HAP-1 (cell line): ENCODE measurements around the gene KIF1A.

Experiments used
- DNase-seq, 2 experiments: peaks; one replicate each; pipeline ENCODE4 v3.0.0-alpha.2; 2016 to 2020; ENCODE audit warnings: low spot score in 2 of 2
- H3K27me3 ChIP-seq: fragments of 250-450 bp; sonication (Bioruptor Pico); 2 replicates; pipeline ENCODE4 v1.5.1; 2020; ENCODE audit warnings: low read depth, mild to moderate bottlenecking, moderate library complexity
- H3K36me3 ChIP-seq: fragments of 250-450 bp; sonication (Bioruptor Pico); replicated peaks from 2 replicates; pipeline ENCODE4 v1.5.1; 2020; ENCODE audit warnings: mild to moderate bottlenecking
- H3K4me1 ChIP-seq: fragments of 250-450 bp; sonication (Bioruptor Pico); 2 replicates; pipeline ENCODE4 v1.5.1; 2020; ENCODE audit warnings: mild to moderate bottlenecking
- H3K4me3 ChIP-seq: fragments of 250-450 bp; sonication (Bioruptor Pico); 2 replicates; pipeline ENCODE4 v1.5.1; 2020; ENCODE audit warnings: mild to moderate bottlenecking, moderate library complexity
- H3K9me3 ChIP-seq: fragments of 250-450 bp; sonication (Bioruptor Pico); 2 replicates; pipeline ENCODE4 v1.5.1; 2020; ENCODE audit warnings: mild to moderate bottlenecking, moderate library complexity
- in situ Hi-C: fragments of 300-500 bp; cut with MboI; formaldehyde crosslinking; loops from 3 replicates; pipeline ENCODE4 v1.14.3; 2020; ENCODE audit warnings: low sequenced_read_pairs, inconsistent platforms, mixed read lengths

Gene KIF1A

DNA sequence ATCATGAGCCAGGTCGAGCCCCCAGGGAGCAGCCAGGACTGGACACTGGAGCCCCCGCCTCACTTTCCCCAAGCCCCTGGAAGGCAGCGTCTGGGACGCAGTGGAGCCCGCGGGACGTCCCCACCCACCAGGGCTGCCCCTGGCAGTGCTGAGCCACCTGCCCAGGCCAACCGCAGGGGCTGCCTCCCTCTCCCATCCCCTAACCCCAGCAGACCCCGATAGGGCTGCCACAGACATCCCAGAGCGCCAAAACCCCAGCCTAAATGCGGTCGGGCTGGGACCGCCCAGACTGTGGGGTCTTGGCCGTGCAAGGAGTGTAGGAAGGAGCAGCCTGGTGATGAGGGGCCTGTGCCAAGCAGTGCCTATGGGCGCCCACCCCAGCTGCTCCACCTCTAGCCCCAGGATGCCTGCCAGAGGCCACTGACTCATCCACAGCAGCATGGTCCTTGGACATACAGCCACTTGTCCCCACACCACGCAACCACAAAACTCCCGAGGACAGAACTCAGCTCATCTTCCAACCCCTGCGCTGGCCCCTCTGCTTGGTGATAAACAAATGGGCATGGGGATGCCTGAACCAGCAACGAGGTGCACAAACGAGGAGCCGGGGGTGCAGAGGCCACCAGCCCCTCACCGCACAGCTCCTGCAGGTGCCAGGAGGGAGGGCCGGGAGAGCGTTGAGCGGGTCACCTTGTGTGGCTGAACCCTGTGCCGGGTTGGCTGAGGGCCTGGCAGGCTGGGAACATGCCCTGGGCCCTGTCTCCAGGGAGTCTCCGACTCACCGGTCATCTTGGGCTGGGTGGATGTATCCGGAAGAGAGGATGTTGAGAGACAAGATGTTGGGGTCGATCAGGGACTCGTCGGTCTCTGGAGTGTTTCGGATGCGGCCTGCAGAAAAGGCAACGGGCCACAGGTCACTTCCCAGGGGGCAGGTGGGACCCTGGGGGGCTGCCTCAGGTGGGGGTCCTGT is 83.5 kb downstream of the KIF1A start:
- H3K9me3 ChIP-seq, result no peaks in the 10 kb centered on the region
- H3K4me3 ChIP-seq, result no peak overlapping the region
- H3K27me3 ChIP-seq, result no peaks in the 10 kb centered on the region
- in situ Hi-C loops, result no loop called here
- no peaks in the 10 kb centered on the region for H3K4me1 ChIP-seq
- peaks cover 74% of the 10 kb centered on the region for H3K36me3 ChIP-seq
- DNase-seq, result no peak

DNA sequence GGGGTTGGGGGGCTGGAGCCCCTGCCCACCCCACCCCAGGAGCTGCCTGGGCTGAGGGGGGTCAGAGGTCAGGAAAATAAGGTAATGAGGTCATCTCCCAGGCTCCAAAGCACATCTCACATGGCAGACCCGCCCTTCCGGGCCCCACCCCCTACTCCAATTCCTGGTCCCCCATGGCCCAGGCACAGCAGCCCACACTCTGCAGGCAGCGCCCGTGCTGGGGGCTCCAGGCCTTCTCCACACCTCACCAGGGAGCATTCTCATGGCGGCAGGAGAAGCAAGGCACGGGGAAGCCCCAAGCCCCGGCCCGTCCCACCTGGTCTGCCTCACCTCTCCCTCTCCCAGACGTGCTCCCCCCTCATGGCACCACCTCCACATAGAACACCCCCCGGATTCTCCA is 84.5 kb downstream of the KIF1A start:
- in situ Hi-C loops, result no loop called here
- no peak for DNase-seq
- peaks cover 63% of the 10 kb centered on the region for H3K36me3 ChIP-seq

DNA sequence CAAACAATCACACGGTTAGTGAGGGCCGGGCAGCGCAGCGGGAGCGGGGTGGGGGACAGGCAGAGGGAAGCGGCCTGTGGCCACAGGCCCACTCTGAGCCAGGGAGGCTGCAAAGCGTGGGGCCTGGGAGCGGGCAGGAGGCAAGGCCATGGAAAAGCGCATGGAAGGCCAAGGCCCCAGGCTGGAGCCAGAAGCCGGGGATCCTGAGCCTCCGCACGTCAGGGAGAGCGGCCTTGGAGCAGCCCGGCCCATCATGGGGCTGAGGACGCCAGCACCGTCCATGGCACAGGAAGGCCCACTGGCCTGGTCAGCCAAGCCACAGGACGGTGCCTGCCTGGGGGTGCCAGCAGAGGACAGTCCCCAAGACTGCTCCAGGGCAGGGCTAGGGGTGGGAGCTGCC is 85.3 kb downstream of the KIF1A start:
- no peak for DNase-seq
- Histone ChIP-seq H3K36me3 (peaks cover 60% of the 10 kb centered on the region), H3K4me3 (no peak overlapping the region), H3K4me1 (no peaks in the 10 kb centered on the region), H3K27me3 (no peaks in the 10 kb centered on the region), H3K9me3 (no peaks in the 10 kb centered on the region)
- in situ Hi-C loops, result no loop called here

More for the DNA sequence above, 84.5 kb downstream of the KIF1A start:
- Histone ChIP-seq H3K27me3 (no peaks in the 10 kb centered on the region), H3K4me1 (no peaks in the 10 kb centered on the region), H3K4me3 (no peak overlapping the region), H3K9me3 (no peaks in the 10 kb centered on the region)

DNA sequence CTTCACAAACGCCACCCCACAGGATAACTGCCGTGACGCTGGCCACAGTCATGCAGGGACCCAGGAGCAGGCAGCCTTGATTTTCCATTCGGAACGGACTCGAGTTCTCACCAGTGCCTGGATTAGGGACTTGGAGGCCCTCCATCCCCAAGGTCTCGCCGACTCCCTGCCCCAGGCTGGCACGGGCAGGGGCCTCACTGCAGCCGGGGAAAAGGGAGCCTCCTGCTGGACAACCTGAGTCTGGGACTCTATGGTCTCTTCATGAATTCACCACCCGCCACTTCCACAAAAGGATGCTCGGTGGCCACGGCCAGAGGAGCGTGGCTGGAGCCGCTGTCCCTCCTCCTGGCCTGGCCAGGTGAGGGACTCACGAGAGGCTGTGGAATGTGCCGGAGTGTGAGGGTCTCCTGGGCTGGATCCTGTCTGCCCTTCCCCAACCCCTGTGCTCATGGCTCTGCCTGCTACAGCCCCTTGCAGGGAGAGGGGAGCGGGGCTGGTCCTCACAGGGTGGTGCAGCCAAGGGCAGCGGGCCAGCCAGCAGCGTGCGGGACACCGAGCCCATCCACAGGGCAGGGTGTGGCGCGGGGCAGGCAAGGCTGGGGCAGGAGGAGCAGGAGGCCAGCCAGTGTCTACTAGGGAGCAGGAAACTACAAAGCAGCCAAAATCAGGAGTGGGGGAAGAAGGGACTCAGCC is 86.1 kb downstream of the KIF1A start:
- H3K4me3 ChIP-seq, result no peak overlapping the region
- in situ Hi-C loops, result no loop called here
- no peaks in the 10 kb centered on the region for H3K9me3 ChIP-seq
- H3K36me3 ChIP-seq, result peaks cover 55% of the 10 kb centered on the region
- no peak for DNase-seq
- no peaks in the 10 kb centered on the region for H3K4me1 ChIP-seq
- no peaks in the 10 kb centered on the region for H3K27me3 ChIP-seq

DNA sequence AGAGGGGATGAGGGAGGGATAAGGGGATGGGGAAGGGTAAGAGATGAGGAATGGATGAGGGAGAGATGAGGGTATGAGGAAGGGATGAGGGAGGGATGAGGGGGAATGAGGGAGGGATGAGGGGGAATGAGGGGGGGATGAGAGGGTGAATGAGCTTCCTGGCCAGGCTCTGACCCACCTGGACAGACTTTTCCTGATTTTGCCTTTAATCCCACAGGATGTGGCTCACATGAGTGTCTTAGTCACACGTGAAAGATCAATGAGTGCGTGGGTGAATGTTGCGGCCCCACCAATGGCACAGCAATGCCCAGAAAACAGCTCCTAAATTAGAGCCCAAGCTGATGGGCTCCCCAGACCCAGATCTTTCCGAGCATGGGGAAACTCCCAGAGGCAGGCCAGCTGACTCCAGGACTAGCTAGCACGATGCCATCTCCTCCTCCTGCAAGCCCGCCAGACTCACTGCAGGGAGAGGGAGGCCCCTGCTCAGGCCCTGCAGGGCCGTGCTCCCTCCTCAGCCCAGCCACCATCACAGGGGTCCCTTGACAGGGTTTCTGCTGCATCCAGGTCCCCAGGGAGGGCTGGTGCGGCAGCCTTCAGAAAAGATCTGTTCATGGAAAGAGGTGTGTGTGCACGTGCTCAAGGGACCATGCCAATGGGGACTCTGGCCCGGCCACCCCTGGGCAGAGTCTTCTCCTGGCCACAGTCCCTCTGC is 87.0 kb downstream of the KIF1A start:
- Histone ChIP-seq H3K27me3 (no peaks in the 10 kb centered on the region), H3K36me3 (peaks cover 53% of the 10 kb centered on the region), H3K4me3 (no peak overlapping the region), H3K9me3 (no peaks in the 10 kb centered on the region), H3K4me1 (no peaks in the 10 kb centered on the region)
- DNase-seq, result no peak
- in situ Hi-C loops, result no loop called here

DNA sequence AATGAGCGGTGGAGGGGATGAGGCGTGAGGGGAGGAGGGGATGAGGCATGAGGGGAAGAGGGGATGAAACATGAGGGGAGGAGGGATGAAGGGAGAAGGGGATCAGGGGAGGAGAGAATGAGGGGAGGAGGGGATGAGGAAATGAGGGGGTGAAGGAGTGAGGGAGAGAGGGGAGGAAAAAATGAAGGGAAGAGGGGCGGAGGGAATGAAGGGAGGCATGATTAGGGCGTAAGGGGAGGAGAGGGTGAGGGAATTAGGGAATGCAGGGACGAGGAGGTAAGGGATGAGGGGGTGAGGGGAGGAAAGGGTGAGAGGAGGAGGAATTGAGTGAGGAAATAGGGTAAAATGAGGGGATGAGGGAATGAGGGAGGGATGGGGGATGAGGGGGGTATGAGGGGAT is 87.8 kb downstream of the KIF1A start:
- in situ Hi-C loops, result no loop called here
- Histone ChIP-seq H3K36me3 (peaks cover 51% of the 10 kb centered on the region), H3K4me1 (no peaks in the 10 kb centered on the region), H3K4me3 (no peak overlapping the region), H3K9me3 (no peaks in the 10 kb centered on the region), H3K27me3 (no peaks in the 10 kb centered on the region)
- no peak for DNase-seq

DNA sequence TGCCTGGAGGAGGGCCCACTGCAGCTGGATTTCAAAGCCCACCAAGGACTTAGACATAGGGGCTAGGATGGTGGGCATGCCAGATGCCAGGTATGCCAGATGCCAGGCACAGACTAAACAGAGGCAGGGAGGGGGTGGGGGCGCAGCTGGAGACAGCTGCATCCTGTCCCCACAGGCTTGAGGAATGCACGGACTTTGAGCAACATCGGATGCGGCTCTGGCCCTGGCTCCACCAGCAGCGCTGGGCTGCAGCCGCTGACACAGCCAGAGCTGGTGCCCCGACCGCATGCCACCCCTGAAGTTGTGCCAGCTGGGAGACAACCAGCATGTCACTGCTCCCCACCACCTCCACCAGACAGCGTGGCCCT is 88.9 kb downstream of the KIF1A start:
- no peak for DNase-seq
- no peak overlapping the region for H3K4me3 ChIP-seq
- H3K4me1 ChIP-seq, result no peaks in the 10 kb centered on the region

DNA sequence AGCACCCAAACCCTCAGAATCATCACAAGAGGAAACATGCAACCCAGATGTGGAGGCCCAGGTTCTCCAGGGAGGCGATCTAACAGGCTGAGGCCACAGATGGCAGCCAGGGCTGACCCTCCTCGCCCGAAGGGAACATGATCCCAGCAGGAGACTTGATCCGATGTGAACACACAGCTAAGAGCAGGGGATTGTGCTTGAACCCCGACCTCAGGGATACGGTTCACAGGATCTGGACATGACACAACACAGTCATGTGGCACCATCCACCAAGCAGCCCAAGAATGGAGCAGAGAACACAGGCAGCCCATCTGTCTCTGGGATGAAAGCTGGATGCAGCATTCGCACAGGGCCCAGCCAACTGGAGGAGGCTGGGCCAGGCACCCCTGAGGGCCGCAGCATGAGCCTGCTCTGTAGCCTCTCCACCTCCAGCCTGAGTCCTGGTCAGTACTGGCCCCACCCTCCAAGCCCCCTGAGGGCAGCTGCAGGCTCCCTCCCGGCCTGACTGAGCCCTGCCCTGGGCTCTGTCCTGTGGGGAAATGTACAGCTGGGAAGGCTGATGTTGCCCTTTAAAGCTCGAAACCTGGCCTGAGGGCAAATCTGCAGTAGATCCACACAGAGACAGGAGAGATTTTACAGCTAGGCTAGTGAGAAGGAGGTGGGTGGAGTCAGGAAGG is 89.4 kb downstream of the KIF1A start:
- no peak overlapping the region for H3K4me3 ChIP-seq
- H3K36me3 ChIP-seq, result peaks cover 55% of the 10 kb centered on the region
- no peaks in the 10 kb centered on the region for H3K27me3 ChIP-seq
- DNase-seq, result no peak
- H3K9me3 ChIP-seq, result no peaks in the 10 kb centered on the region
- no peaks in the 10 kb centered on the region for H3K4me1 ChIP-seq
- in situ Hi-C loops, result no loop called here

More for the DNA sequence above, 88.9 kb downstream of the KIF1A start:
- H3K9me3 ChIP-seq, result no peaks in the 10 kb centered on the region
- peaks cover 51% of the 10 kb centered on the region for H3K36me3 ChIP-seq
- no peaks in the 10 kb centered on the region for H3K27me3 ChIP-seq
- in situ Hi-C loops, result no loop called here

DNA sequence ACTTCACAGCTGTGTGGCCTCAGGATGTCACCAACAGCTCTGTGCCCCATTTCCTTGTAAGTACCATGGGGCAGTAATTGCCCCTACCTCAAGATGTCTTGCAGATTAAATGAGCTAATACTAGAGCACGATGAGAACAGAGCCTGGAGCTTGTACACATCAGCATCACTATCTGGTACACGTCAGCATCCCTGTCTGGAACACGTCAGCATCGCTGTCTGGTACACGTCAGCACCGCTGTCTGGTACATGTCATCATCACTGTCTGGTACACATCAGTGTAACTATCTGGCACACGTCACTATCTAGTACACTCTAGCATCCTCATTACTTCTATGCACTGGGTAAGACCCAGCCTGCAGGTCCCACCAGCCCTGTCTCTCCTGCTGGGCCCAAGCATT is 91.2 kb downstream of the KIF1A start:
- no peaks in the 10 kb centered on the region for H3K27me3 ChIP-seq
- peaks cover 58% of the 10 kb centered on the region for H3K36me3 ChIP-seq
- DNase-seq, result no peak
- no peaks in the 10 kb centered on the region for H3K9me3 ChIP-seq
- H3K4me3 ChIP-seq, result no peak overlapping the region
- in situ Hi-C loops, result no loop called here
- H3K4me1 ChIP-seq, result no peaks in the 10 kb centered on the region

DNA sequence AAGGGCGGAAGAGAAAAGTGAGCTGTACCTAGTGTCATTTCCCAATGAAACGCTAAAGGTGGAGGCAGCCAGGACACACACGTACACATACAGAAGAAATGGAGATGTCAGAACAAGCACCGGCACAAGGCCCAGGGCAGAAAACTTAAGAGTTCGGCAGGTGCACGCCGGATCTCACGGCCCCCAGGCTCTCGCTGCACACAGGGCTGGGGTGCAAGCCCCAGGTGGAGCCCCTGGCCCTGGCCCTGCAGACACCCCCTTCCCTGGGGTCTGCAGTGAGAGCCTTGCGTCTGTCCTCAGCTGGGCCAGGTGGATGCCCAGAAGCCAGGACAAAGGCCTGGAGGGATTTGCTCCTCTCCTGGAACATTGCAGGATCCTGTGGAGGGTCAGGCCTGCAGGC is 91.7 kb downstream of the KIF1A start:
- in situ Hi-C loops, result no loop called here
- Histone ChIP-seq H3K4me1 (no peaks in the 10 kb centered on the region), H3K4me3 (no peak overlapping the region), H3K27me3 (no peaks in the 10 kb centered on the region), H3K36me3 (peaks cover 58% of the 10 kb centered on the region), H3K9me3 (no peaks in the 10 kb centered on the region)
- no peak for DNase-seq

DNA sequence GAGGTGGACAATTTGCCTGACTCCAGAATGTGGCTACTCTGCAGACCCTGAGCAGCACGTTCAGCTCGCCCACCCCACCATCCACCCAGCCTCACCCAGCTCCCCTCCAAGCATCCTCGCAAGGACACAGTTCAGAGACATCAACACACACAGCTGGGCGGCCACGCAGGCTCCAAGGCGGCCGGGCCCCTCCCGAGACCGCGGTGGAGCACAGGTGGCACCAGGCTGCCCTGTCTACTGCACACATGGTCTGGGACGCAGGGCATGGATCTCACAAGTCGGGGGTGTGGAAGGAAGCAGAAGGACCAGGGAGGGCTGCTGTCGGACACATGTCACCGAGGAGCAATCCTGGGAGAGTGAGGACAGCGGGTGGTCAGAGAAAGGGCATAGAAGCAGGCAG is 92.1 kb downstream of the KIF1A start:
- in situ Hi-C loops, result no loop called here

DNA sequence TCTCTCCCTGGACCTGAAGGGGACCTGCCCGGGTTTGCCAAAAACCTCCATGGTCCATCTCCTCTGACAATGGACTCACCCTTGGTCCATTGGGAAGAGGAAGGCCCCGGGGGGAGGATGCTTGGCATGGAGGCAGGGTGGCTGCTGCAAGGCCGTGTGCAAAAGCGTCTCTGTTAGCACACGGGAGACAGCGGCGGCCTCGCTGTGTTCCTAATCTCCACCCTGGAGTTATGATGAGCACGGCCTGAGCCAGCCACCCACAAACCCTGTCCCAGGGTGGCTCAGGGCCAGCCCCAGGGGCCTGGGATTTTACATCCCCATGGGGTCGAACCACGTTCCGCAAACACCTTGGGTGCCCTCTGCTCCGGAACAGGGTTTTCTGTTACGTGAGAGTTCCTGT is 92.6 kb downstream of the KIF1A start:
- H3K4me1 ChIP-seq, result no peaks in the 10 kb centered on the region
- in situ Hi-C loops, result no loop called here
- no peak for DNase-seq
- no peaks in the 10 kb centered on the region for H3K27me3 ChIP-seq
- peaks cover 63% of the 10 kb centered on the region for H3K36me3 ChIP-seq
- no peak overlapping the region for H3K4me3 ChIP-seq
- no peaks in the 10 kb centered on the region for H3K9me3 ChIP-seq

More for the DNA sequence above, 92.1 kb downstream of the KIF1A start:
- Histone ChIP-seq H3K36me3 (peaks cover 59% of the 10 kb centered on the region), H3K4me3 (no peak overlapping the region), H3K4me1 (no peaks in the 10 kb centered on the region), H3K9me3 (no peaks in the 10 kb centered on the region), H3K27me3 (no peaks in the 10 kb centered on the region)
- no peak for DNase-seq

DNA sequence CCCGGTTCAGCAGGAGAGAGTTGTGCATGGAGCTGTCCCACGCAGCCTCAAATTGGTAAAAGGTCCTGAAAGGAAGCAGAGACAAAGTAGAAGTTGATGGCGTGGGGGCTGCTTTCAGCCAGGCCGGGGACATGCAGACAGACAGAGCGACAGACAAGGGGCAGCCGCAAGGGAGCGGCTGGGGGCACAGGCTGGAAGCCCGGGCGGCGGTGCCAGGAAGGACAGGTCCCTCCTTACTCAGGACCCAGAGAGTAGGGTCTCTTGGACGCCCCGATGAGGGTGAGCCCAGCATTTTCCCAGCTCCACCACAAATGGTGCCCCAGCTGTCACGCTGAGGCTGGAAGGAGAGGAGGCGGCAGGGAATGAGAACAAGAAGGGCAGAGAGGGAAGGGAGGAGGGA is 93.1 kb downstream of the KIF1A start:
- no peaks in the 10 kb centered on the region for H3K9me3 ChIP-seq
- H3K27me3 ChIP-seq, result no peaks in the 10 kb centered on the region
- H3K4me1 ChIP-seq, result no peaks in the 10 kb centered on the region
- H3K36me3 ChIP-seq, result peaks cover 69% of the 10 kb centered on the region
- DNase-seq, result no peak
- no peak overlapping the region for H3K4me3 ChIP-seq
- in situ Hi-C loops, result no loop called here
